GM12801 (cell line): ENCODE results near the gene SHLD3.

Experiments
- TF ChIP-seq, protein P1 (sequence below): IDR thresholded peaks from one replicate; pipeline ENCODE4 v1.5.1; 2011; ENCODE audit warnings: control low read depth; ENCODE audit not compliant: insufficient read length; ENCODE audit errors: extremely low read depth

The SHLD3 gene

DNA sequence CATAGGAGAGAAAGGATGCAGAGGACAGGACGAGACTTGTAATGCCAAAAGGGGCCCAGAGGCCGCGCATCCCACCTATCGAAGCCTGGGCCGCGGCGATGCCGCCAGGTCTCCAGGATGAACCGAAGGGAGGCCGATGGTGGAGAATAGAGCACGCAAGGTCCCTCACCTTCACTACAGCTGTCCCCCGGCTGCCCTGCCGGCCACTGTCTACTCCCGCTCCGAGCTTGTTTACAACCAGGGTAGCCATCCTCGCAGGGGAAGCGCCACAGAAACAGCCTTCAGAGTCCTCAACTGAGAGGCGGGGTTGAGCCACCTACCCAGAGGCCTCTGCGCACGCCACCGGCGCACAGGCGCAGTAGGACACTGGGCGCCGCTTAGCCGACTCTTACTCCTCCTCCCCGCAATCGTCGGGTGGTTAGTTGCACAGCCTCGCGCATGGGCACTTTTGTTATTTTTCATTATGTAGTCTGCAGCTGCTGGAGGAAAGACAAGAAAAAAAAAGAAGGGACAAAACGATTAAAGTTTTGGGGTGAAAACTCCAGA is 729 bp upstream of the SHLD3 start, which contains the start of gene TRIM23:
Gene TRIM23, minus strand, starts transcription at position 309 of the 546 bp plus-strand sequence. Its CDS starts 59 bp downstream, at position 250.
- TF ChIP-seq, protein P1, sequence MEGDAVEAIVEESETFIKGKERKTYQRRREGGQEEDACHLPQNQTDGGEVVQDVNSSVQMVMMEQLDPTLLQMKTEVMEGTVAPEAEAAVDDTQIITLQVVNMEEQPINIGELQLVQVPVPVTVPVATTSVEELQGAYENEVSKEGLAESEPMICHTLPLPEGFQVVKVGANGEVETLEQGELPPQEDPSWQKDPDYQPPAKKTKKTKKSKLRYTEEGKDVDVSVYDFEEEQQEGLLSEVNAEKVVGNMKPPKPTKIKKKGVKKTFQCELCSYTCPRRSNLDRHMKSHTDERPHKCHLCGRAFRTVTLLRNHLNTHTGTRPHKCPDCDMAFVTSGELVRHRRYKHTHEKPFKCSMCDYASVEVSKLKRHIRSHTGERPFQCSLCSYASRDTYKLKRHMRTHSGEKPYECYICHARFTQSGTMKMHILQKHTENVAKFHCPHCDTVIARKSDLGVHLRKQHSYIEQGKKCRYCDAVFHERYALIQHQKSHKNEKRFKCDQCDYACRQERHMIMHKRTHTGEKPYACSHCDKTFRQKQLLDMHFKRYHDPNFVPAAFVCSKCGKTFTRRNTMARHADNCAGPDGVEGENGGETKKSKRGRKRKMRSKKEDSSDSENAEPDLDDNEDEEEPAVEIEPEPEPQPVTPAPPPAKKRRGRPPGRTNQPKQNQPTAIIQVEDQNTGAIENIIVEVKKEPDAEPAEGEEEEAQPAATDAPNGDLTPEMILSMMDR = no peak

DNA sequence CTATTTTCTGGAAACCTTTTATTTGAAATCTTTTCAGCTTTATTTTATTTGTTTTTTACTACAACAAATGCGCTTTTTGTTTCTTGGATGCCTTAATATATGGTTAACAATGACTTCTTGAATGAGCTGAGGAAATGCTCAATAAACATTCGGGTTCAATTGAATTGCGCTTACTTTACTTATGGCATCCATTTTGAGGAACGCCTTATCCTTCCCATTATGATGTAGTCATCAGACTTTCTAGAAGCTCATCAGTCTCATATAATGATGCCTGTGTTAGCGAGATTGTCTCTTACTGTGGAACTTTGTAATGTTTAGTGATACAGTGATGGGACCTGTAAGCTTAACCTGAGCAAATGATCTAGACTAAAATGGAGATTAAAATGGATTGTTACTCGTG is 916 bp downstream of the SHLD3 start:
- TF ChIP-seq, protein P1 = no peak

DNA sequence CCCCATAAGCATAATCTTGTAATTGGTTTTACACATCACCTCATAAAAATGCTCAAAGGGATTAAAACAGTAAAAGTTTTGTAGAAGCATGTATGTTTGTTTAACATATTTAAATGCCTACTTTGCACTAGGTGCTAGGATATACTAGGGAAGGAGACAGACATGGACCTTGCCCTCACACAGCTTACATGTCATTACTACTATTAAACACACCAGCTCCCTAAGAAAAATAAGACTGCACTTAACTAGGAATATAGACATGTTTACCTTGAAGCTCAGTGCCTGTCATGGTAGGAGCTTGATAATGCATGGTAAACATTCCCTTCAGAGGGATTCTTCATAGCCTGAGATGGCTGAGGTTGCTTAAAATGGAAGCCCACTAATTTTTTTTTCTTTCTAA is 6.2 kb downstream of the SHLD3 start:
- TF ChIP-seq, protein P1 = no peak

- TF ChIP-seq, protein P1 = no peak
Observed at GRCh38 chr5:65640240-65640639, 15.4 kb downstream of the SHLD3 start.

DNA sequence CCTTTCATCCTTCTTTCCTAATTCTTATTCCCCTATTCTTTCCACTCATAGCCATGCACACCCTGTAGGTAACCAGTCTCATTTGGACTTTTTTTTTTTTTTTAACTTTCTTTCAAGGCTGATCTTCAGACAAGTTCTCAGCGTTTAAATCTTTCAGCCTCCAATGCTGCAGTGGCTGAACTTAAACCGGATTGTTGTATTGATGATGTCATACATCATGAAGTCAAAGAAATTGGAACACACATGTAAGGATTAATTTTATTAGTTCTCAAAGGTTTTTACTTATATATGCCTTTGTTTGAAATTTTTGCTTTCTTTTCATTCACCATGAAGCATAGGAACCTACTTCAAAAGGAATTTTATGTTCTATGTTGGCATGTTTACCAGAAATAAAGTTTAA is 22.1 kb downstream of the SHLD3 start:
- TF ChIP-seq, protein P1 = no peak

- TF ChIP-seq, protein P1 = no peak
Observed at GRCh38 chr5:65647941-65648340, 23.1 kb downstream of the SHLD3 start.

DNA sequence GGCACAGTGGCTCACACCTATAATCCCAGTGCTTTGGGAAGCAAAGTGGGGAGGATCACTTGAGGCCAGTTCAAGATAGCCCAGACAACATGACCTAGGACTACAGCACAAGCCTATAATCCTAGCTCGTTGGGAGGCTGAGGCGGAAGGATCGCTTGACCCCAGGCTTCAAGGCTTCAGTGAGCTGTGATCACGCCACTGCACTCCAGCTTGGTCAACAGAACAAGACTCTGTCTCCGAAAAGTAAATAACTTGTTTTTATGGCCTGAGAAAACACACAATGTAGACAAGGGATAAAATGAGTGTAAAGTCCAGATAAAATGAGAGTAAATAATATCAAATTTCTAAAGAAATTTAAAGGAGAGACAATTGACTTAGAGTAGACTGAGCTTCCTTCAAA is 26.3 kb downstream of the SHLD3 start:
- TF ChIP-seq, protein P1 = no peak
